D721Med (cell line): ENCODE results near the gene HMCN2.

Experiments used
- DNase-seq: peaks from one replicate; pipeline ENCODE4 v3.0.0; 2011; ENCODE audit warnings: low spot score; ENCODE audit not compliant: insufficient read length
- FAIRE-seq: peaks from 2 replicates; lab custom pipeline; 2011; peaks lifted over from hg19 to GRCh38; lab: Jason Lieb, UNC
- TF ChIP-seq, protein P1 (sequence below): IDR thresholded peaks from 2 replicates; pipeline ENCODE4 v1.5.1; 2012; ENCODE audit warnings: mild to moderate bottlenecking, control low read depth; ENCODE audit not compliant: insufficient read depth; ENCODE audit errors: missing control alignments

Gene HMCN2

DNA sequence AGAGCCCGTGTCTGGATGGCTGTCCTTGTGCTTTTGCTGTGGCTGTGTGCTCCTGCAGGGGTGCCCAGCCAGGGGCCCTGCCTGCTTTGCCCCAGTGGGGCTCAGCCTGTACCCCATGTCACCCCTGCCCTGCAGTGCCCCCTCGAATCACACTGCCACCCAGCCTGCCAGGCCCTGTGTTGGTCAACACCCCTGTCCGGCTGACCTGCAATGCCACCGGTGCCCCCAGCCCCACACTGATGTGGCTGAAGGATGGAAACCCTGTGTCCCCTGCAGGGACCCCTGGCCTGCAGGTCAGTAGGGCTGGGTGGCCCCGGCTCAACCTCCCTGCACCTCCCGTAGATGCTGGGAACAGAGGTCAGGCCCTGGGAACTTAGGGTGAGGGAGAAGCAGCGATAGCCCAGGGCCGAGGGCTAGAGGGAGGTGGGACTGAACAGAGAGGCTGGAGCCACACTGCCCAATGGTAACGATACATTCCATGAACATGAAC lies 96.4 kb downstream of the HMCN2 start:
- DNase-seq, result no peak

DNA sequence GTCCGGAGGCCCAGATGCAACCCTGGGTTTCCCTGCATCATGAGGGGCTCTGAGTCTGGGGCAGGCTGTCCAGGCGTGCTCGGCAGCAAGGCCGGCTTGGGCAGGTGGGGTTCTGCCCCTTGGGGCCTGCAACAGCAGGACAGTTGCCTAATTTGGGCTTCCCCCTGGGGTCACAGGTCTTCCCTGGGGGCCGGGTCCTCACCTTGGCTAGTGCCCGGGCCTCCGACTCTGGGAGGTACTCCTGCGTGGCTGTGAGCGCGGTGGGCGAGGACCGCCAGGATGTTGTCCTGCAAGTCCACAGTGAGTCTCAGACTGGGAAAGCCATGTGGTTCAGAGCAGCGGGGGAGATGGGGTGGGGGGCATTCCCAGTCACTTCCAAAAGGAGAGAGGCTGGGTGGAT lies 97.1 kb downstream of the HMCN2 start:
- FAIRE-seq, result no peak
- DNase-seq, result no peak
- TF ChIP-seq, protein P1, sequence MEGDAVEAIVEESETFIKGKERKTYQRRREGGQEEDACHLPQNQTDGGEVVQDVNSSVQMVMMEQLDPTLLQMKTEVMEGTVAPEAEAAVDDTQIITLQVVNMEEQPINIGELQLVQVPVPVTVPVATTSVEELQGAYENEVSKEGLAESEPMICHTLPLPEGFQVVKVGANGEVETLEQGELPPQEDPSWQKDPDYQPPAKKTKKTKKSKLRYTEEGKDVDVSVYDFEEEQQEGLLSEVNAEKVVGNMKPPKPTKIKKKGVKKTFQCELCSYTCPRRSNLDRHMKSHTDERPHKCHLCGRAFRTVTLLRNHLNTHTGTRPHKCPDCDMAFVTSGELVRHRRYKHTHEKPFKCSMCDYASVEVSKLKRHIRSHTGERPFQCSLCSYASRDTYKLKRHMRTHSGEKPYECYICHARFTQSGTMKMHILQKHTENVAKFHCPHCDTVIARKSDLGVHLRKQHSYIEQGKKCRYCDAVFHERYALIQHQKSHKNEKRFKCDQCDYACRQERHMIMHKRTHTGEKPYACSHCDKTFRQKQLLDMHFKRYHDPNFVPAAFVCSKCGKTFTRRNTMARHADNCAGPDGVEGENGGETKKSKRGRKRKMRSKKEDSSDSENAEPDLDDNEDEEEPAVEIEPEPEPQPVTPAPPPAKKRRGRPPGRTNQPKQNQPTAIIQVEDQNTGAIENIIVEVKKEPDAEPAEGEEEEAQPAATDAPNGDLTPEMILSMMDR, result no peak

More for the DNA sequence above, 96.4 kb downstream of the HMCN2 start:
- FAIRE-seq, result no peak
- TF ChIP-seq, protein P1, result no peak

DNA sequence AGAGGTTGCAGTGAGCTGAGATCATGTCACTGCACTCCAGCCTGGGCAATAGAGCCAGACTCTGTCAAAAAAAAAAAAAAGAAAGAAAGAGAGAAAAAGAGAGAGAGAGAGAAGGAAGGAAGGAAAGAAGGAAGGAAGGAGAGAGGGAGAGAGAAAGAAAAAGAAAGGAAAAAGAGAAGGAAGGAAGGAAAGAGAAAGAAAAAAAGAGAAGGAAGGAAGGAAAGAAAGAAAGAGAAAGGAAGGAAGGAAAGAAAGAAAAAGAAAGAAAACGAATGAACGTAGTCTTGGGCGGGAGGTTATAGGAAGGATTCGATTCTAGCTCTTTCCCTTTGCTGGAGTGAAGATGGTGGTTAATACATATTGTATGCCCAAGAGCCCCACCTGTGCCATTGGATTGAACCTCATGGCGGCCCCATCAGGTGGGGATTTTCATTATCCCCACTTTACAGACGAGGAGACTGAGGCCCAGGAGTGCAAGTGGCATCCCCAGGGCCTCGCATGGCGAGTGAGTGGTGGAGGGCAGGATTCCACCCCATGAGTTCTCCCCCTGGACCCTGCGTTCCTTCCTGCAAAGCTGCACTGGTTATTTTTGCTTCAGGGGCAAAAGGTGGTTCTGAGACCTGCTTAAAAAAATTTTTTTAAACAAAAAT lies 98.3 kb downstream of the HMCN2 start:
- no peak for FAIRE-seq
- no peak for DNase-seq
- TF ChIP-seq, protein P1, result no peak

DNA sequence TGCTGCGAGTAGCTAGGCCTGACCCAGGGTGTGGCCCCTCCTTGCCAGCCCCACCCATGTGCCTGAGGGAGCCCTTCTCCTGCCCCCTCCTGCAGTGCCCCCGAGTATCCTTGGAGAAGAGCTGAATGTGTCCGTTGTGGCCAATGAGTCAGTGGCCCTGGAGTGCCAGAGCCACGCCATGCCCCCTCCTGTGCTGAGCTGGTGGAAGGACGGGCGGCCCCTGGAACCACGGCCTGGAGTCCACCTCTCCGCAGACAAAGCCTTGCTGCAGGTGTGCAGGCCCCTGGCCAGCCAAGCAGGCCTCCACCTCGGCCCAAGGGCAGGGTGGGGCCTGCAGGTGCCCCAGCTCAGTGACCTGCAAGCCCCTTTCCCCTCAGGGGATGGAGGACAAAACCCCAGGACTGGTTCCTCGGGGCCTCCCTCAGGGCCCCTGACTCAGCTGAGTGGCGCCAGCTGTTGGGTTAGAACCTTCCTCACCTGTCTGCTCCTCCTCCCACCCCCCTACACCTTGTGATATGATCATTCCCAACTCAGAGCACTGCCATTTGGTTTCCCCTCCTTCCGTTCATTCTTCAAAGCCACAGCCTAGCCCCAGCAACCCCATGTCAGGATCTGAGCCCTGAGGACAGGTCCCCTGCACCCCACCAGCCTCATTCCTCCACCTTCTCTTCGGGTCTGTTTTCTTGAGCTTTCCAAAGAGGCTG lies 99.2 kb downstream of the HMCN2 start:
- DNase-seq (no peak), FAIRE-seq (no peak)
- TF ChIP-seq, protein P1, result no peak

DNA sequence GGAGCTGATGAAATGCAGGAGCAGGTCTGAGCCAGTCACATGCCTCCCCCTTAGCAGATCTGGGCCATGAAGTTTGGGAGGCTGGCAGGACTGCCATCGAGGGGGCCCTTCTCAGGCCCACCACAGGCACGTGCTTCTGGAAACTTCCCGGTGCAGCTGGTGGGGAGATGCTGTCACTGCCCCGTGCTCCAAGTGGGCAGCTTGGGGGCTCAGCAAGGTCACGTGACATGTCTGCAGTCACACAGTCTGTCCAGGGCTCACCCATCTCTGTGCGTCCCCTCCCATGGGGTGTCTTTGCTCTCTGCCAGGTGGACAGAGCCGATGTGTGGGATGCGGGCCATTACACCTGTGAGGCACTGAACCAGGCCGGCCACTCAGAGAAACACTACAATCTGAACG lies 99.8 kb downstream of the HMCN2 start:
- TF ChIP-seq, protein P1, result no peak
- FAIRE-seq, result no peak

DNA sequence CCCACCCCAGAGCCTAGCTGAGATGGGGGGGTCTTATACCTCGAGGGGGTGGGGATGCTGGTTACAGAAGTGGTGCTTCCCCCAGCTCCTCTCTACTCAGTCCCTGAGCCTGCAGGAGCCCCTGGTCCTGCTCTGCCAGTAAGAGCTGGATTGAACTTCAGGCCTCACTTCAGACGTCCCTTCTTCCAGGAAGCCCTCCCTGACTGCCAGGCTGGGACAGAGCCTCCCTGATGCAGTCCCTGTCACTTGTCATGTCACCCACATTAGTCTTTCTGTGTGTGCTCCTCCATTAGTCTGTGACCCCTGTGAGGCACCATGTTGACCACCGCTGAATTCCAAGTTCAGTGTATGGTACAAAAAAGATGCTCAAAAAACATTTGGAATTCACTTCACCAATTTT lies 100.5 kb downstream of the HMCN2 start:
- no peak for FAIRE-seq
- TF ChIP-seq, protein P1, result no peak
- no peak for DNase-seq

More for the DNA sequence above, 99.8 kb downstream of the HMCN2 start:
- DNase-seq, result no peak
